Measurements from ENCODE around the gene ANKMY1. TPM values are rescaled to one million over a fixed set of nuclear protein-coding genes. Genes with fewer than 3 reads are reported as not detected.

ANKMY1 gene
- total RNA-seq, 4 donors from 2014 or later = 9.1 to 10.9 (median 10.2) TPM

- 70% methylated on average over 11 of the region's 20 CpGs for WGBS
- no peak overlapping the region for H3K4me3 ChIP-seq
- H3K4me1 ChIP-seq = peaks cover 7 to 18% (median 13%) of the 10 kb centered on the region in 4 donors
- TF ChIP-seq EP300 (IDR thresholded peaks at IDR 0.05) (no peak), CTCF (IDR thresholded peaks at IDR 0.05) (no peak), POLR2A (IDR thresholded peaks at IDR 0.05; ENCODE audit: low read depth) (no peak), POLR2AphosphoS5 (IDR thresholded peaks at IDR 0.05) (no peak)
- H3K9me3 ChIP-seq = no peaks in the 10 kb centered on the region
- H3K27me3 ChIP-seq = no peaks in the 10 kb centered on the region
- intact Hi-C loops (cut with DNase I) = no loop called here
- H3K36me3 ChIP-seq = peaks cover 16 to 52% (median 39%) of the 10 kb centered on the region in 4 donors
- H3K27ac ChIP-seq (replicated peaks in 1 of 4) = no peak overlapping the region
- no peak for DNase-seq (ENCODE audit: extremely low spot score)
Observed at GRCh38 chr2:240601061-240601830, 43.5 kb upstream of the ANKMY1 start.

- no peak for DNase-seq (ENCODE audit: extremely low spot score)
- Histone ChIP-seq H3K27ac (replicated peaks in 1 of 4) (no peak overlapping the region), H3K4me1 (peaks cover 14 to 25% (median 21%) of the 10 kb centered on the region in 4 donors), H3K27me3 (no peaks in the 10 kb centered on the region), H3K9me3 (no peaks in the 10 kb centered on the region), H3K36me3 (peaks cover 16 to 60% (median 43%) of the 10 kb centered on the region in 4 donors), H3K4me3 (no peak overlapping the region)
- WGBS = 97% methylated on average over 9 of the region's 16 CpGs
- intact Hi-C loops (cut with DNase I) = no loop called here
- TF ChIP-seq POLR2A (IDR thresholded peaks at IDR 0.05; ENCODE audit: low read depth) (no peak), EP300 (IDR thresholded peaks at IDR 0.05) (no peak), POLR2AphosphoS5 (IDR thresholded peaks at IDR 0.05) (no peak), CTCF (IDR thresholded peaks at IDR 0.05) (no peak)
Observed at GRCh38 chr2:240600451-240600961, 42.7 kb upstream of the ANKMY1 start.

GRCh38 chr2:240599141-240599583 is 41.4 kb upstream of the ANKMY1 start:
- TF ChIP-seq CTCF (IDR thresholded peaks at IDR 0.05) = no peak
- no peak for TF ChIP-seq EP300 (IDR thresholded peaks at IDR 0.05)
- no peak for TF ChIP-seq POLR2AphosphoS5 (IDR thresholded peaks at IDR 0.05)
- no peak for TF ChIP-seq POLR2A (IDR thresholded peaks at IDR 0.05; ENCODE audit: low read depth)
- no peak for DNase-seq (ENCODE audit: extremely low spot score)
- no peaks in the 10 kb centered on the region for H3K27me3 ChIP-seq
- no peak overlapping the region for H3K4me3 ChIP-seq
- H3K4me1 ChIP-seq = peaks cover 24 to 32% (median 28%) of the 10 kb centered on the region in 4 donors
- peaks cover 16 to 73% (median 49%) of the 10 kb centered on the region in 4 donors for H3K36me3 ChIP-seq
- H3K27ac ChIP-seq (replicated peaks in 1 of 4) = no peak overlapping the region
- WGBS = 91% methylated on average over 10 of the region's 11 CpGs
- no peaks in the 10 kb centered on the region for H3K9me3 ChIP-seq
- intact Hi-C loops (cut with DNase I) = no loop called here

GRCh38 chr2:240598311-240598911 is 40.6 kb upstream of the ANKMY1 start:
- Histone ChIP-seq H3K9me3 (no peaks in the 10 kb centered on the region), H3K27me3 (no peaks in the 10 kb centered on the region), H3K4me1 (peaks cover 21 to 38% (median 34%) of the 10 kb centered on the region in 4 donors), H3K27ac (replicated peaks in 1 of 4) (no peak overlapping the region), H3K36me3 (peaks cover 16 to 81% (median 53%) of the 10 kb centered on the region in 4 donors), H3K4me3 (no peak overlapping the region)
- 84% methylated on average over 9 of the region's 17 CpGs for WGBS
- DNase-seq (ENCODE audit: extremely low spot score) = no peak
- TF ChIP-seq POLR2AphosphoS5 (IDR thresholded peaks at IDR 0.05) = no peak
- TF ChIP-seq POLR2A (IDR thresholded peaks at IDR 0.05; ENCODE audit: low read depth) = no peak
- intact Hi-C loops (cut with DNase I) = no loop called here
